T follicular helper cell (primary cell): Measurements from ENCODE around the gene TAF6L.
"Not testable (repeated sequence)": the region's sequence is repeated elsewhere in the genome, so short reads cannot be mapped to it uniquely, and the experiment has no call there.

Experiments used
- DNase-seq: peaks from one replicate; pipeline ENCODE4 v3.0.0-alpha.2; 2020; ENCODE audit warnings: low read depth
- total RNA-seq, 2 experiments: gene quantifications; one replicate each; lab custom pipeline; 2026; lab: John Stamatoyannopoulos, UW

TAF6L gene
- total RNA-seq: 24.8 to 25.6 reads per million in 2 experiments

GRCh38 chr11:62771144-62772021 lies at the start of gene TAF6L:
Gene TAF6L (plus strand): TSS chr11:62771396. CDS start chr11:62775784, 4,388 bp downstream.
- DNase-seq: peak; percentile 84

- DNase-seq: no peak
Observed at GRCh38 chr11:62721994-62722393, 49.2 kb upstream of the TAF6L start.

DNA sequence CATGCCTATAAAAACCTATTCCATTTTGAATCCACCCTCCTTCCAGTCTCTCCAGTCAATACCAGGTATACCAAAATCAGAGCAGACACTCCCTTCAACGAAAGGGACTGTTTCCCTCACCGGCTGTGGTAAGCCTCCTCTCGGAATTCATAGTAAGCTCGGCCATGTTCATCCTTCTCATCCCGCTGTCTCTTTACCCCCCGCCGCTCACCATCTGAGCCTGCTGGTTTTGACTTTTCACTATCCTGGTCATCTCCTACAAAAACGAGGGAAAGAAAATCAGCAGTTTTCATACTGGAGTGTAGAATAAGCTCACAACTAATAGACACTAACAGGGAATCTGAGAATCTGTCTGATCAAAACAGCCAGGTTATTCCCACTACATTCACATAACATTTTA lies 47.0 kb upstream of the TAF6L start:
- DNase-seq: no peak

DNA sequence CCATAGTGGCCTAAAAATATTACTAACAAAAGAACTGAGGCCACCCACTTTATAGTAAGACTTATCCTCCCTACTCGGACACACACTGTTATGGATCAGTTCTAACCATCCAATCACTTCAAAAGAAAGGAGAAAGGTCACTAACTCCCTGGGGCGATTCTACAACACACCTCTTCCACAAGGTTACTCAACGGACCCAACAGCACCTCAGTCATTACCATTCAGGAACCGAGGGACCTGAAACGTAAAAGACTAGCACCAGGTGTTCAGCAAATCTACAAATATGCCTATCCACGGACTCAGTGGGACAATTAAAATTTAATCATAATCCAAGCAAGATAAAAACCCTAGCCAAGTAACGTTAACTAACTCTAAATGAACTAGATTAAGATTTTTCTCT lies 45.5 kb upstream of the TAF6L start:
- DNase-seq: no peak

DNA sequence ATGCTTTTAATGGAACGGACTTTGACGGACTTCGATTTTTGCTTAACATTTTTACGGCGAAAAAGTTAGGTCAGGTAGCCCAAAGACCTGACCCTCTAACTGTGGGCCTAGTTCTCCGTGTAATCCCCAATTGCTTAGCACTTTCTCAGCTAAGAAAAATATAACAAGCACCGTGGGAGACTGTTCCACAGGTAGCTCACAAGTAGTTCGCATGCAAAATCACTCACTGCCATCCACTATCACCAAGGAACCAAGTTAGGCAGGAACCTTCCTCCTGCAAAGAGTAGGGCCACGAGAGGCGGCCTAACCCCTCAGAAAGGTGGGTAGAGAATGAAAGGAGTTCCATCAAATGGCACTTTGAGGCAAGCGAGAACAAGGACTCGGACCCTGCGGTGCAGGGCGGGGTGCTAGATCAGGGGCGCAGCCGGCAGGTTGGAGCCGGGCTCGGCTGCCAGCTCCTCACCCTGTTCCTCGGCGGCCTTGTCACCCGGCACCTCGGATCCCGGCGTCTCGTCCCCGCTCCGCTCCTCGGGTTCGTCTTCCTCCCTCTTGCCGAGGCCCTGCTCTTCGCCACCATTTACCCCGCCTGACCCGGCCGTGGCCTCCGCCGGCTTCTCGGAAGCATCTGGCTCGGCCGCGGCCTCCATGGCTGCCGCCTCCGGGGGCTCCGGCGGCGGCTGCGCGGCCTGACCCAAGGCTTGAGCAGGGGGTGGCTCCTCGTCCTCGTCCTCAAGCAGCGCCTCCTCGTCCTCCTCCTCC lies 44.9 kb upstream of the TAF6L start:
- no peak for DNase-seq

DNA sequence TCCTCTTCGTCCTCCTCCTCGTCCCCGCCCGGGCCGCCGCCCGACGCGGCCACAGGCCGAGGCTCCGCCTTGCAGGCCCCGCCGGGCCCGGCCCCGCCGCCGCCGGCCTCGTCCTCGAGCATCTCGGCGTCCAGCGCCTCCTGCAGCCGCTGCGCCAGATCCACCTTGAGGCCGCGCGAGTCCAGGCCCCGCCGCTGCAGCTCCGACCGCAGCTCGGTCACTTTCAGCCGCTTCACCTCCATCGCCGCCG lies 44.4 kb upstream of the TAF6L start:
- DNase-seq: no peak

DNA sequence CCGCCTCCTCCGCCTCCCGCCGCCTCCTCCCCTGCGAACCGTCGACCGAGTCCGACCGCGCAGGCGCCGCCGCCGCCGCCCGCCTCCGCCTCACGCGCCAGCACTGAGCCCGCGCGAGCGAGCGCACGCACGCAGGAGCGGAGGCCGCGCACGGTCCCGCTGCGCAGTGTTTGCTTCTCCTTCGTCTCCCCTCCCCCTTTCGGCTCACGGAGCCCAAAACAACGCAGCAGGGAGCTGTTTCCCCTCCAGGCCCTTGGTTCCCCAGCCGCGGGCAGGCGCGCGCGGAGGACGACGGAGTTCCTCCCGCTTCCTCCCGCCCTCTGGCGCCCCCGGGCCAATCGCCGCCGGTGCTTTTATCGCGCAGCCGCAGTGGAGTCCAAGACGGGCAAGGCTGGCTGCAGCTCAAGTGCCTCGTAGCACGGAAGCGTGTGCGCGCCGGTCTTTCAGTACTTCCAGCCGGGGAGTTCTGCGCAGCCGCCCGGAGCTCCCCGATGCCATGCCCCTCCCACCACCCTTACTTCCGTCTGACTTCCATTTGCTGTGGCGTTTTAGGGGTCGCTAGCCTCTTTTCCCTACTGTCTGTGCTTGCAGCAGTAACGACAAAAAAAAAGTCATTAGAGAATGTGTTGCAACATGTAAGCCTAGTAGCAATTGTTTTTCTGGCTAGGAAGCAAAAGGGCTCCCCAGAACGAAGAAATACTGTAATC lies 43.9 kb upstream of the TAF6L start, which contains the start of gene HNRNPUL2:
HNRNPUL2 (minus strand) TSS at position 293 of the 707 bp plus-strand sequence. CDS start 301 bp downstream, outside the sequence.
- DNase-seq: peak; percentile 98

GRCh38 chr11:62727872-62728170 lies 43.4 kb upstream of the TAF6L start:
- peak; percentile 83 for DNase-seq

- DNase-seq: peak; percentile 79
Observed at GRCh38 chr11:62728171-62728988, 42.8 kb upstream of the TAF6L start, which contains the start of gene TTC9C. Gene TTC9C (plus strand): TSS chr11:62728486. CDS start chr11:62728849, 363 bp downstream.

DNA sequence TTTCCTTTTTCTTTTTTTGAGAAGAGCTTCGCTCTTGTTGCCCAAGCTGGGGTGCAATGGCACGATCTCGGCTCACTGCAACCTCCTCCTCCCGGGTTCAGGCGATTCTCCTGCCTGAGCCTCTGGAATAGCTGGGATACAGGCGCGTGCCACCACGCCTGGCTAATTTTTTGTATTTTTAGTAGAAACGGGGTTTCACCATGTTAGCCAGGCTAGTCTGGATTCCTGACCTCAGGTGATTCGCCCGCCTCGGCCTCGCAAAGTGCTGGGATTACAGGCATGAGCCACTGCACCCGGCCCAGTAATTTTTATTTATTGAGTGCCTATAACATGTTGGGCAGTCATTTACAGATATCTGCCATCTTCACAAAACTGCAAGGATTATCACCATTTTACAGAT lies 41.1 kb upstream of the TAF6L start:
- not testable (repeated sequence) for DNase-seq

DNA sequence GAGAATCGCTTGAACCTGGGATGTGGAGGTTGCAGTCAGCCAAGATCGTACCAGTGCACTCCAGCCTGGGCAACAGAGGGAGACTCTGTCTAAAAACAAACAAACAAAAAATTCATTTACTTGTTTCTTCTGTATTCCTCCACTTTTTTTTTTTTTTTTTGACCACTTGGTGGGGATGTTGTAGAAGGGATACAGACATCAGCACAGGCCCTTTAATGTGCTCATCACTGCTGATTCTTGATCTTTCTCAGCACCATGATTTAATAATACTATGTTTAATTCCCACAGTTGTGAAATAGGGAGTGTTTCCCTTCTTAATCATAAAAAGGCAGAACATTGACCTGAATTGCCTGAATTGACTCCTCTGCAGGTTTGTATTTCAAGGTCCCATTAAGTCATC lies 38.4 kb upstream of the TAF6L start:
- DNase-seq: no peak

DNA sequence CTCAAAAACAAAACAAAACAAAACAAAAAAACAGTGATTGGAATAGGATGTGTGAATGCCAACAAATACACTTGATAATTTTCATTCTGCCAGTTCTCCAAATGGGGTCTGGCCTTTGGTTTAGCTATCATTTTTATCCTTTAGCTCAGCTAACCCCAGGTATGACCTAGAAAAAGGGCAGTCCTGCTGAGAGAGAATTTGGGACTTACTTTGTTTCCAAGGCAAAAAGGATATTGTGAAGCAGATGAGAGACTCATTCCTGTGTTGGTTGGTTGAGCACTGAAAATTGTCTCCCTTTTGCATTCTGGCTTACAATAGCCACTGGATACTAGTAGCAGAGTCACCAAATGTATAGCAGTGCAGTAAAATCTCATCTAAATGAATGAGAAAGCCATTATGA lies 34.0 kb upstream of the TAF6L start:
- DNase-seq: no peak

GRCh38 chr11:62747475-62748160 lies 23.6 kb upstream of the TAF6L start:
- no peak for DNase-seq

DNA sequence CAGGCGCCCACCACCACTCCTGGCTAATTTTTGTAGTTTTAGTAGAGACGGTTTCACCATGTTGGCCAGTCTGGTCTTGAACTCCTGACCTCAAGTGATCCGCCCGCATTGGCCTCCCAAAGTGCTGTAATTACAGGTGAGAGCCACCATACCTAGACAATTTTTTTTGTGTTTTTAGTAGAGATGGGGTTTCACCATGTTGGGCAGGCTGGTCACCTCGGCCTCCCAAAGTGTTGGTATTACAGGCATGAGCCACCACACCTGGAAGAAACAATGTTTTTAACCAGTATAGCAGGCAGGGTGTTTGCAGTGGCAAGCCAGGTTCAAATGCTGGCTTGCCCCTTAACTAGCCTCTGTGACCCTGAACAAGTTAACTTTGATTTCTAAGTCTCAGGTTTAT lies 21.3 kb upstream of the TAF6L start:
- not testable (repeated sequence) for DNase-seq

DNA sequence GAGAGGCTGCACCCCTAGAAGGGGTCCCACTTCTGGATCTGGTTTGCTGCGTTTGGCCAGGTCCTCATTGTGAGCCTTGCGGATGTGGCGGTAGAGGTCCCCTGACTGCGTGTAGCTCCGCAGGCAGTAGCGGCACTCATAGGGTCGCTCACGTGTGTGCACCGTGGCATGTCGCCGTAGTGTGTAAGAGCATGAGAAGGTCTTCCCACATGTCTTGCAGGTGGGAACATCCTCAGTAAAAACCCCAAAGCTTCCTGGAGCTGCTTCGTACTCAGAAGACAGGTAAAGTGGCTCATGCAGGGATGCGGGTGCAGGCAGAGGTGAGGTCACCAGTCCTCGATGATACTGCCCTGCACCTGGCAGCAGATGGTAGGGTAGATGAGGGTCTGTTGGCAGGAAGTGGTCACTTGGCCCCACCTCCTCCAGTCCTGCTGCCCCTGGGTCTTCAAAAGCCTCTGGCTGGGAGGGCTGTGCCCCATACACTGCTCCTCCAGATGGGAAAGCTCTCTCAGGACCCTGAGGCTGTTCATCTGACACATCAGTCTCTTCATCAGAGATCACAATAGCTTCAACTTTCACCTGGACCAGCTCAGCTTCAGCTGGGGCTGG lies 18.9 kb upstream of the TAF6L start:
- DNase-seq: no peak

- DNase-seq: no peak
Observed at GRCh38 chr11:62752994-62753735, 18.0 kb upstream of the TAF6L start.

DNA sequence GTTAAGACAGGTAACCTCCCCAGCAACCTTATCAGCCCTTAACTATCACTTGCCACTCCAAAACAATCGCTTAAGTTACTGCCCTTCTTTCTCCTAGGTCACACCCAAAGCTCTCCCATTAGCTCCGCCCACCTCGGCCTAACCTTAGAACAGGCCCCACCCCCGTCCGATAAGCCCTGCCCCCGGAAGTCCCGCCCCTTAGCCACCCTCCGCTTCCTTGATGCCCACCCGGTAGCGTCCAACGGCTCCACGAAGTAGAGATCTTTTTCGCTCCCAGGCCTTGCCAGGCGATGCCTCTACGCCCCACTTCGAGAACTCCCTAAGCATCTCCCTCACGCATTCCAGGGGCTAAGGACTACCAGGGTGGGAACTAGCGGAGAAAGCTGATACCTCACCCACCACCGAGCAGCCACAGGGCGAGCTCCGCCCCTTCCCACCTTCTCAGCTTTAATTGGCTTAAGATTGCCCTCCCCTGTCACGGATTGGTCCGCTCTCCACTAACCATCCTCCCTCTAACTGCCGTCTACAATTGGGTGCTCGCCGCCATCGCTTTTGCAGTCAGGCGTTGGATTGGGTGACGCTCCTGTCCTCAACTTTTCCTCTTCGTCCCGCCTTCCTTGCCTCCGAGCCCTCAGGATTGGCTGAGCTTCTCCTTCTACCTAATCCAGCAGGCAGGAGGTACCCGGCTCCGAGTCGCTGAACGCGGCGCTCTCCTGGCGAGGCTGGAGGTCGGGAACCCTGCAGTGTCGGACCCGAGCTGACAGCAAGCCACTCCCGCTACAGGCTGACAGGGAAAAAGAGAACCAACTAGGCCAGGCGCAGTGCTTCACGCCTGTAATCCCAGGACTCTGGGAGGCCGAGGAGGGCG lies 17.2 kb upstream of the TAF6L start, which contains the start of gene ZBTB3:
ZBTB3 (minus strand) TSS at position 425 of the 868 bp plus-strand sequence. CDS start 496 bp downstream, outside the sequence.
- DNase-seq: peak; percentile 95

DNA sequence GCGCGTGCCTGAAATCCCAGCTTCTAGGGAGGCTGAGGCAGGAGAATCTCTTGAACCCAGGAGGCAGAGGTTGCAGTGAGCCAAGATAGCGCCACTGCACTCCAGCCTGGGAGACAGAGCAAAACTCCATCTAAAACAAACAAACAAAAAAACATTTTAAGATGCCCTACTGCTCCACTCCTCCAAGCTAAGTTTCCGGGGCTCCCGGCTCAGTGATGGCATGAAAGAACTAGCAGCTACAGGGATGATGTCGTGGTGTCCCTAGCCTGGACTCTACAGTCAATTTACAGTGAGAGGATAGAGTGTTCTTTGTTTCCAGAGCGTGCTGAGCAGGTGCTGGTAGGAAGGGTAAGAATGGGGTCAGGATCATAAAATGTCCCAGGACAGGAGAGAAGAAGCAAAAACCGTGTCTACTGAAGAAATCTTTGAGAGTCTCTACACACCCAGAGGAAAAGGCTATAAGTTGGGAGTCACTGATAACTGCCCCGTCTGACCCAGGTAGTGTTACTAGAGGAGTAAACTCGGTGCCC lies 16.0 kb upstream of the TAF6L start:
- DNase-seq: no peak
